GM21360 (cell line): ENCODE measurements around the gene MBNL2.
A peak's percentile ranks its signal among the peaks of the same experiment; 100 is the strongest.

ENCODE experiments used
- ATAC-seq: cut with Tn5 transposase; IDR thresholded peaks from one replicate; pipeline ENCODE4 v1.9.1; 2021; ENCODE audit warnings: mild to moderate bottlenecking, moderate library complexity; ENCODE audit not compliant: unreplicated experiment

Gene MBNL2

GRCh38 chr13:97397267-97397666, 175.1 kb downstream of the MBNL2 start:
- ATAC-seq: no peak

DNA sequence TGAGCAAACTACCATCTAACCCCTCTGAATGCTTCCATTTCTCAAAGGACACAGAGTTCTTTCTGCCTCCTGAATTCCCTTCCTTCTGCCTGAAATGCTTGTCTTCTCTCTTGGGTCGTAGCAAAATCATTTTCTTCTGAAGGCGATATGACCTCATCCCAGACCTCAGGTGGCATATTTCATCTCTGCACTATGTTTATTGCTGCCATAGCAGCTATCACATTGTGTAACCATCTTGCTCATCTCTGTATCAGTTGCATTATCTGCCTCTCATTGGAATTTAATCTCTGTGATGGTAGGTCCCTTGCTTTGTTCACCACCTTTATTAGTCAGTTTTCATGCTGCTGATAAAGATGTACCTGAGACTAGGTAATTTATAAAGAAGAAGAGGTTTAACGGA, 179.3 kb downstream of the MBNL2 start:
- no peak for ATAC-seq

GRCh38 chr13:97403893-97404750, 182.0 kb downstream of the MBNL2 start:
- ATAC-seq: no peak

GRCh38 chr13:97407540-97407939, 185.4 kb downstream of the MBNL2 start:
- no peak for ATAC-seq

GRCh38 chr13:97408938-97409337, 186.8 kb downstream of the MBNL2 start:
- no peak for ATAC-seq

DNA sequence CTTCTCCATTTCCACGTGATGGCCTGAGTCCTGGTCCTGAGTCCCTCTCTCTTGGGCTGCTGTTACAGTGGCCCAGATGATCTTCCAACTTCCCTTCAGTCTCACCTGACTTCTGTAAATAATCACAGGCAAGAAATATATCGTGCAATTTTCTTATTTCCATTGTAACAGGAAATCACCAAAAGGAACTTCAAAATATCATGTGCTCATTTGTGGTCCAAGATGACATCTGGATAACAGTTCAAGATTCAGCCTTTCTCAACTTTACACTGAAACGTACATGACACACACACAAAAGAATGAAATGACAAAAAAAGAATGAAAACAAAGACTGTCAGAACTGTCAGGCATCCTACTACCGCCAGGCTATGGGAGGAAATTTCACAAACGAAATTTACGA, 189.9 kb downstream of the MBNL2 start:
- no peak for ATAC-seq

DNA sequence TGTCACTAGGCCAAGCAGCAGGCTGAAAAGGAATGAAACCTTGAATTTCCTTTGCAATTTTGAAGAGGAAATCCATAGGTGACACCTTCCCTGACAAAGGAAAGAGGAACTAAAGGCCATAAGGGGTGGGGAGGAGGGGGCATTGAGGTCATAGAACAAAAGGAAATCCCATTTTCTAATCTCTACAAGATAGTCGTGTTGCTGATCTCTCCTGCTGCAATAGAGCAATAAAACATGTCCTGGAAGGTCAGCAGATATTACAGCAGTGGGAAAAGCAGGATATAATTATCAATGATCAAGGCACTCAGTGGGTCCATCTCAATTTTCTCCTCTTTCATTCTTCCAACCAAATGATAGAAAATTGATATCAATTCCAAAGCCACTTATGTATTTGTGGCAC, 191.6 kb downstream of the MBNL2 start:
- ATAC-seq: no peak

DNA sequence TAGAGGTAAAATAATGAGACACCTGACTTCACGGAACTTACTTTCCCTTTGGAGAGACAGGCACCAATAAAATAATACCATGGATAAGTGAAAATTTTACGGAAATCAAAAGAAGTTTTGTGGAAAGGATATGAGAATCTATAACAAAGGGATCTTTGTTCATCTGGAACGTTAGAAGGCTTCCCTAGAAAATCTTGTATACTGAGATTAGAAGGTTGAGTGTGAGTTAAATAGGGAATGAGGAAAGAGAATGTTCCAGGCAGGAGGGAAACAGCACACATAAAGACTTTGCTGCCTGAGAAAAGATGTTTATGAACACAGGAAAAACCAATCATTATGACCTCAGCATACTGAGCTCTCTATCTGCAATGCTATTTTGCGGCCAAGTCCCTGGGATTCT, 192.3 kb downstream of the MBNL2 start:
- ATAC-seq: no peak

- ATAC-seq: no peak
Observed at GRCh38 chr13:97417698-97418097, 195.6 kb downstream of the MBNL2 start.

DNA sequence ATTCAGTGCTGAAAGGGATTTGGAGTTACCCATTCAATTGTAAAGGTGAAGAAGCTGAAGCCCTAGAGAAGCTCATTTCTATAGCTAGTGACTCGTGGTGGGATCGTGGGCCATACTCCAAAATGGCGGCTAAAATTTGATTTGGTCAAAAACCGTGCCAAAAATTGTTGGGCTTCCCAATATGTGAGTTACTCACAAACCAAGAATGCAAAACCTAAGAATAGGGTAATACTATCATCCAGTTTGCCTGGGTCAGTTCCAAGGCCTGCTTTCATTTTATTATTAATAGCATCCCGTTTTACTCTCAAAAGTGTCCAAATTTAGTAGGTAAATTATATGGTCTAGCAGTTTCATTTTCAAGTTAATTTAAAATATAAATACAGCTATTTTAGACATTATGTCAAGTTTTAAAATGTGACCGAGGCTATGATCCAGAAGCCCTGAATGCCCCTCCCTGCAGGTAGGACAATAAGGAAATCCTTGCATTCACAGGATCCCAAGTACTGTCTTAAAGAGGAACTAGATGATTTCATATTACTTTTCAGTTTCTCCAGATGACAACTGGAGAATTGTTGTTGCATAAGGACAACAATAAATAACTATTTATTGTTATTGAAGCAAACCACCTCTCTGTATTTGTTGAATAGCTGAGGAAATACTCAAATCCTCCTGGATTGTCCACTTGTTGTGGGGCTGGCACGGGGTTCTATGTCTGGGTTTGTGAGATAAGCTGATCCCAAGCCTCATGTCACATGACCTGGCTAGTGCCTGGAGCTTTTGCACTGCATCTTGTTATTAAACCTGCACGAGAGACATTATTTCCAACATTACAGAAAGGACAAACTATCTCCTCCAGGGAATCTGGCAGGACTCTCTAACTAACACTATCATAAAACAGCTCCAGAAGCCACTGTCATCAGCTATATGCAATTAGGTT, 200.3 kb downstream of the MBNL2 start:
- no peak for ATAC-seq

- ATAC-seq: no peak
Observed at GRCh38 chr13:97423300-97424045, 201.3 kb downstream of the MBNL2 start.

- ATAC-seq: no peak
Observed at GRCh38 chr13:97425590-97425989, 203.5 kb downstream of the MBNL2 start.

- no peak for ATAC-seq
Observed at GRCh38 chr13:97426695-97427094, 204.6 kb downstream of the MBNL2 start.

DNA sequence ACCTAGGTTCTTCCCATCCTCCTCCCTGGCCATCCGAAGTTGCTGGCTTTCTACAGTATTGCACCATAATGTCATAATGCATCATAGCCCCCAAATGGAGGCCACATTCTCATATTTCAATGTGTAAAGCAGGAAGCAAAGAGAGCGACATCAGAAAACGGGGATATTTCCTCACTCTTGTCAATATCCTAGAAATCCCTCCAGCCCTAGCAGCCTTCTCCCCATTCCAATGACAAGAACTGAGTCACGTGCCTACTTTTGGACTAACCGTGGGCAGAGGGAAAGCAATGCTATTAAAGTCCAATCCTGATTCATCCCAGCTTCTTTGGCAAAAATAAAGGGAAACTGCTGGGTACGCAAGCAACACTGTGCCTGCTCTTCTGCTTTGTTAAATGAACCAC, 207.5 kb downstream of the MBNL2 start:
- ATAC-seq: no peak

GRCh38 chr13:97430296-97430695, 208.2 kb downstream of the MBNL2 start:
- no peak for ATAC-seq

DNA sequence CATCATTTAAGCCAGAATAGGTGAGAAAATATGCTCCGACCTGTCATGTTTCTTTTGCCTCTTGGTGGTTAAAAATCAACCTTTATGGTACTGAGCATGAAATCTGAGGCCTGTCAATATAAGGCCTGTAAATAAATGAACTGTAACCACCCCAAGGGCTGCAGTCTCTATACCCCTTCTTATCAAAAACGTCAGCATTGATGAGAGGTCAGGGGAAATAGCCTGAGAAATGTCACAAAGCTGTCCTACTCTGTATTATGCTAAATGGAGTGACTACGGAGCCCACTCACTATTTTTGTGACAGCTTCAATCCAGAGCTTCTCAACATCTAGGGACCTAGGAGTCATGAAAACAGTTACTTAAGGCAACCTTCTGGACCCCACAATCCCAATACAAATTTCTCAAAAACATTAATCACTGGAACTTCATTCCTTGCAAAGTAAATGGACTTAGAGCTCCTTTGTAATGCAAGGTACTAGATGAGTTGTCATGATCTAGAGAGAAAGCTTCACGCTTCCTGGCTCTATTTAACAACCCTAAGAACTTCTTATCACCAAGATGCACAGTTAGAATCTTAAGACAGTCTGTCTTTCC, 209.1 kb downstream of the MBNL2 start:
- ATAC-seq: no peak

DNA sequence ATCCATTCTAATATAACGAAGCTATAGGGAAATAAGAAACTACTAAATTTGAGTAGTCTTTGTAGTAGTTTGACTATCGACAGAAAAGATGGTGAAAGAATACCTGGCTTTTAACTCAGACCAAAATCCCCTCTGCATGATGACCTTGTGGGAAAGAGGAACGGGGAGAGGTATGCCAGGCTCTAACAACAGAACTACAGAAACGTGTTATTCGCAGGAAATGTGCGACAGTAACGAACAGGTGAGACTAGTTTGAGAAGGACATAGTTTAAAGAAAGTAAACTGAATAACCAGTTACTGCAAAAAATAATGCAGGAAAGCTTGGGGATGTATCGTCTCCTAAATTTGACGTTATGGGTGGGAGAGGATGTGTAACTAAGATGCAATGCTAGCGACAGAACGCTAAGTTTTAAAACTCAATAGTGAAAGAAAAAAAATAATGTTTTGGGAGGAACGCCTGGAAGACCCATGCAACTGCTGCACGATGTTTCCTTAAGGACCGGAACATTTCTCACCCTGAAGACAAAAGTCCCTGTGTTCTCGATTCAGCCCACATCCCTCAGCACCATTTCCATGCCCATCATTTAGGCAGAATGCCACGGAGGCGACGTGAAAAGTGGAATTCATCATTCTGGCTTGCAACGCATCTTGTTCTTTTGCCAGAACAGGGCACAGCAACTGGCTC, 210.2 kb downstream of the MBNL2 start:
- no peak for ATAC-seq

- peak; percentile 76 for ATAC-seq
Observed at GRCh38 chr13:97432917-97433726, 211.0 kb downstream of the MBNL2 start.

DNA sequence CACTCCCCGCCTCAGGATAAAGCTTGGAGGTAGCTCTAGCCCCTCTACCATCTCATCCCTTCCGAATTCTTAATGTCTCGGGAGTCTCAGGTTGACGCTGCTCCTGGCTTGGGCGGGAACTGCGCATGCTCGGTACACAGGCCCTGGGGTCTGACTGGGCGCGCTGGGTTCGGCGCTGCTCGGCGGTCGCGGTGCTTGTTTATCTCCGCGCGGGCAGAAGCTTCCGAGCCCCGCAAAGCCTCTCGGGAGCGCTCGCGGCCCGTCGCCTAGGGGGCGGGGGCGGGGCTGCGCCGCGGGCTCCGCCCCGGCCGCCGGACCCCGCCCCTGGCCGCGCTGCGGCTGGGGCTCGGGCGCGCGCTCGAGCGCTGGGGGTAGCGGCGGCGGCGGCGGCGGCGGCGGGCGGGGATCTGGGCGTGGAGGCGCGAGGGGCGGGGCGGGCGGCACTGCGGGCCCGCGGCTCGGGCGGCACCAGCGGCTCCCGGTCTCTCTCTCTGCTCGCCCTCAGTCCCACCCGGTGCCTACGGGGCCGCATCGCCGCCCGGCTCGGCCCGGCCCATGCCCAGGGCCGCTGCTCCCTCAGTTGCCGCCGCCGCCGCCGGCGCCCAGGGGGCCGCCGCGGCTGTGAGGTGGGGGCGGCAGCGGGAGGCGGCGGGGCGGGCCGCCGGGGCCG, 211.7 kb downstream of the MBNL2 start, which contains the start of gene RAP2A:
RAP2A (plus strand) TSS at position 443 of the 670 bp plus-strand sequence. CDS start 302 bp downstream, outside the sequence.
- ATAC-seq: peak; percentile 39
